DMS 273 (cell line): ENCODE measurements around the gene STK39.

ENCODE experiments used
- DNase-seq: peaks from one replicate; lab custom pipeline; 2025; ENCODE audit not compliant: unreplicated experiment; lab: John Stamatoyannopoulos, UW

Gene STK39

DNA sequence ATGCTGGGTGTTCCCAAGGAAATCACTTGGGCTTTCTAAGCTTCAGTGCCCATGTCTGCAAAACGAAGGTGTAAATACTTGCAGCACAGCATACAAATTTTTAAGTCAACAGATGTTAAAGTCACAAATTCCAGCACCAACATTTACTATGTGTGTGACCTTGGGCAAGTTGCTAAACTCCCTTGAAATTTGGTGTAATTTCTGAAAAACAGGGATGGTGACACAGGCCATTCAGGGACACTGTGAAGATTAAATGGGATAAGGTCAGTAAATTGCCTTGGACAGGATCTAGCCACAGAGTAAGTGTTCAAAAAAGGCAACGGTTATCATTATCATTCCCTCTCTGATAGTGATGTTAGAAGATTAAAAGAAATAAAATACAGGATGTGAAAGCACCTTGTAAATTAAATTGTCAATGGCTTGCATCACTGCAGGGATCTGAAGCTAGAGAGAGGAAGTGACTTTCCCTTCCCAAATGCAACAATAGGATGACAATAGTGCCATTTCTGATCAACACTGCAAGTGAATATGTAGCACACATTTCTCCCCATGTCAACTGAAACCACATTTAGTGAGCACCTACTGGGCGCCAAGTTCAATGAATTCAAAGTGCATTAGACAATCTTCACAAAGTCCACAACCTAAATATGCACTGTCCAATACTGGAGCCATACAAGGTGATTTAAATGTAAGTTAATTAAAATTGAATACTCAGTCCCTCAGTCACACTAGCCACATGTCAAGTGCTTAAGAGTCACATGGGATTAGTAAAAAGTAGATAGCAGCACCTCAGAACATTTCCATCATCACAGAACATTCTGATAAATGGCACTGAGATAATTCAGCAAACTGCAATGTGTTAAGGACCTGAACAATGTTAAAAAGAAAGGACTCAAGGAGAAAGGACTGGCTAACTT is 81.2 kb downstream of the STK39 start:
- no peak for DNase-seq

DNA sequence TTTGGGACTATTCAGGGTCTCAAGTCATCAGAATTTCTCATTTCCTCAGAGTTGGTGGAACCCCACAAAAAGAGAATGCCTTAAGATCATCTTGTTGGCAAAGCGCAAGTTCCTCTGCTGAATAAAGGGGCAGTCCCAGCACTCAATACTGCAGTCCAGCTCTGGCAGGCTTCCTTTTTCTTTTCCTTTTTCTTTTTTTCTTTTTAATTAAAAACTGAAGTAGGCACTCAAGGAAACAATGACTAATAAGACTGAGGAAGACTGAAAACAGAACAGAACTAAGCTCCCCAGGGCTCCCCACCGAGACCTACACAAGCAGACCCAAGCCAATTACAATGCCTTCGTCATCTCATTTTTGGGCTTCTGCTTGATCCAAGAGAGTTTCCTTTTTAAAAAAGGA is 82.0 kb downstream of the STK39 start:
- DNase-seq: no peak

DNA sequence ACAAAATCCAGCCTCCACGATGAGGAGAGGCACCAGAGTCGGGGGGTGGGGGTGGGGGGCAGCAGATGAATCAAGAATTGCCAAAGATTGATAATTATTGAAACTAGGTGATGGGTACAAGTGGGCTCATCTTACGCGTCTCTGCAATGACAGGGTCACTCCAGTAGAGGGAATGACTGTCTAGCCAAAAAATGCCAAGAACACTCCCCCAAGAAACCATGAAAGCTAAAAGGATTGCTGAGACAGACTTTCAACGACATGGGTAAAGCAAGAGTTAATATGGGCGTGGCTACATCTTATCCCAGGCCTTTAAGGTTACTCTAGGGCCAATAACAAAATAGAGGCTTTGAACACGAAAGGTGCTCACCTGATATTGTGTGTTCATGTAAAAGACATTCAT is 86.5 kb downstream of the STK39 start:
- peak; percentile 50 for DNase-seq

DNA sequence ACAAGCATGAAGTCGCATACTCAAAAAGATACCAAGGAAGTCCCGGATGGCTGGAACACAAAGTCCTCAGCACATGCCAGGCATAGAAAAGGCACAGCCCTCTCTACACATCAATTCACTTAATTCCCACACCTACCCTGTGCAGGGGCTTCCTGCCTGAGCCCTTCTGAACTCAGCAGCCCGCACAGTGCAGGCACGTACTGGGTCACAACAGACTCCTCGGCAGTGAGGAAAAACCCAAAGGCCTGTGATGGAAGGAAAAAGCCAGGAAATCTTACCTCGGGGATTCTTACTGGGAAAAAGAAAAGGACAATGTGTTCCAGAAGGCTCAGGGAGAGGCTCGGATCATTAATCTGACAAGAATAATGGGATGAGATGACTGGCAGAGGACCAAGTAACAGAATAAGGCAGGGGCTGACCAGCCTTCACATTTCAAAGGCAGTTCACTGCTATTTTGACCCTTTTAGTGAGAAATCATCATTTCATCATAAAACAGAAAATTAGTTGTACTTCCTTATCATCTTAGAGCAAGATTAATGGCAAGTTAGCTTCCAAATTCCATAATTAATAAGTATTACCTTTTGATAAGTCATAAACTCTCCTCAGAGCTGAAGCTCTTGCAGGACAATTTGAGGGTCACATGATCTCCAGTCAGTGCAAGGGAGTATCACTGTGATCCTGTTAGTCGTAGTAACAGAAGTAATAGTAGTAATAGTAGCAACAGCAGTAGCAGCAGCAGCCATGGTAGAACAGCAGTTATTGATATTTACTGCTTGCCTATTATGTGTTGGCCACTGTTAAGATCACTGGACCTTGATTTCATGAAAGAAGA is 87.4 kb downstream of the STK39 start:
- DNase-seq: no peak

DNA sequence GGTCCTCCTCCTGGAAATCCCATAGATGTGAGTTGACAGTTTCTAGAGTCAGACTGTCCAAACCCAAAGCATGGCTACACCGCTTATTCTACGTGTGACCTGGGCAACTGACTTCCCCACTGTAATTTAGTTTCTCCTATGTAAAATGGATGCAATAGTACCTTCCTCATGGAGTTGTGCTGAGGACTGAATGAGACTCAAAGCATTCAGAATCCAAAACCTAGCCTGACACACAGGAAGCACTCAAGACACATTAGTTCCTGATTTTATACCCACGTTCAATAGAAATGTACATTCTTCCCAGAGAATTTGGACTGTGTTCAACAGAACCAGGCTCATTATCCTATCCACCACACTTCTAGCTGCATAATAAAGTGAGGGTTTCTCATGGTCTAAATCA is 88.8 kb downstream of the STK39 start:
- DNase-seq: no peak

DNA sequence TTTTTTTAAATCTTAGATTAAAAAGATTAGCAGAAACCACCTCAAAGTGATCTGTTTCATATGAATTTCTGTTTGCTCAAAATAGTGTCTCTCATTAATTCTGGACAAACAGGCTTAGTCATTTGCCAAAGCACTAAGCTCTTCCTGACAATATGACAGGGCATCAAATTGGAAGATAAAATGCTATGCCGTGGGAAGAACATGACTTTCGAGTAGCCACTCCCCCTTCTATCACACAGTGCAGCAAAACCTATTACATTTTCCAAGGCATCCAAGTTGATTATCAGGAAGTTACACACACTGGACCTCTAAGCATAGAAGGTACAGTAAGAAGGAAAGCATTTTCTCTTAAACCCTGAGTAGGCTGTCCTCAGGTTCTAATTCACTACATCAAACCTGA is 89.5 kb downstream of the STK39 start:
- no peak for DNase-seq

DNA sequence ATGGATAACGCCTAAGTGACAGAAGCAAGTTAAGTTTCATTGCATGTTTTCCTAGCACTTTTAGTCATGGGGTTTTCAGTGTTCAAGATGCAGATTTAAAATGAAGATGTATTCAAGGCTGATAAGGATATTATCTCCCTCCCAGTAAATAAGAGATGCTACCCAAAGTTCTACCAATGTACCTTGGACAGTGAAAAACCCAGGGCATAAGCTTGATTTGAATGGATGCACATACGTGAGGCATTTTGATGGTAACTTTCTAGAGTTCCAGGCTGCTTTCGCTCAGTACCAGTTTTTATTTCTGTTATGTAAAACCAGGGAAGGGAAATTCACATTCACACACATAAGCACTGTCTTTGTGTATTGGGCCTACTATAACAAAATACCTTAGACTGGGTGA is 90.3 kb downstream of the STK39 start:
- no peak for DNase-seq

DNA sequence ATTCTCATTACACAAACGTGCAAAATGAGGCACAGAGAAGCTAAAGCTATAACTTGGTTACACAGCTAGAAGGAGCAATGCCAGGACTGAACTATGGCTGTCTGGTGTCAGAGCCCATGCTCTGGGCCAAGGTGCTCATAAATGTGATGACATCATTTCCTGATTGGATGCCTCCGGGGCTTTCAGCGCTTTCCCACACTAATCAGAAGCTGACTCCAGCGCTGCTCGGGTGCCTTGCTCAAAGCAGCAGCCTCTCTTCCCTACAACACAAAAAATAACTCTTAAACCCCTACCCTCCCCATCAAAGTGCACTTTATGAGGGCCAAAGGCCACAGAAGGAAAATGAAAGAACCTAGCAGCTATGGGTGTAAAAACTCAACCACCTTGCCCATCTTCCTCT is 90.7 kb downstream of the STK39 start:
- no peak for DNase-seq

DNA sequence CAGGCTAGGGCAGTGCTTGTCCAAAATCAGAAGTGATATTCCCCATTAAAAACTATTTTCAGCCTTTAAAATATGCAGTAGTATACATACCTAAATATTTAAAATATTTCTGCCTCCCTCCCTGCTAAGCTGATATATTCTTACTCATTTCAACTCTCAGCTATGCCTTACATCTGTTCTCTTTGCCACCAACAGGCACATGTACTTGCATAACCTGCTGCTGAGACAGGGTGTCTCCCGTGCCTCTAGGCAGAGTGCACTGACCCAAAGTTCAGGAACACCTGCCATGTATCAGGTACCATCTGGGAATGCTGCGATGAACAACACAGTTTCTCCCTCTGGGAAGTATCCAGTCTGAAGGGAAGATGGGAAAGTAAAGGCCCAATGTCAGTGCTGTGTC is 91.7 kb downstream of the STK39 start:
- DNase-seq: peak; percentile 38

DNA sequence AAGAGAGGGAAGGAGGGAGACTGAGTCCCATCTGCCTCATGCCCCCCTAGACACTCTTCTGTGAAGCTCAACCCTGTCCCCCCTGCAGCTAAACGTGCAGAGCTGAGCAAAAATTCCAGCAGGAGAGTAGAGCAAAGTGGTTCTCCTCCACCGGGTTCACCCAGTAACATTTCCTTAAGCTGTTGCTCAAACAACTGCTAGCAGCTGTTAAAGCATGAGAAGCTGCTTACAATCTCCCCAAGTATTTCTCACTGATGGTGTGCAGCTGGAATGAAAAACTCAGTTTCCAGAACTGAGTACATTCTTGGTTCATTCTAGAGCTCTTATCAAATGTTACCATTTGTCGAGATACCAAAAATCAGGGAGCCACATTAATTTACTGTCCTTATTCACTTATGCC is 92.3 kb downstream of the STK39 start:
- no peak for DNase-seq

DNA sequence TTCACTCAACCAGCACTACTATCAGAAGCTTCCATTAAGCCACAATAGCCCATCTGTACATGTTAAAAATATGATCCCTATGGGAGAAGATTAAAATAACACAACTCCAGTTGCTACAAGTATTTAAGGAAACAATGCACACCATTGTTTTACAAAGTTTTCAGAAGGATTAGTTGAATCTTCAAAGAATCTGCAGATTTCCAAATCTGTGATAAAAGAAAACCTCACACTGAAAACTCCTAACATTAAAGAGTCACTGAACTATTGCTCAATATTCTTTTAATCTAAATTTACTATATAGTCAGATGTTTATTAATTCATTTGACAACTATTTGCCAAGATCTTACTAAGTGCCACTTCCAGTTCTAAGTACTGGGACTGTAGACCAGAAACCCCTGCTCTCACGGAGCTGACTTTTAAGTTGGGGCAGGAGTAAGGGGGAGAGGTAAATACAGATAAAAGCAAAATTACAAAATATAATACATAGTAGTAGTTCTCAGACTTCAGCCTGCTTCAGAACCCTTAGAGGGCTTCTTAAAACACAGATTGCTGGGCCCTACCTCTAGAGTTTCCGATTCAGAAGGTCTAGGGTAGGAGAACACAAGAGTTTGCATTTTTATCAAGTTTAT is 94.4 kb downstream of the STK39 start:
- no peak for DNase-seq

DNA sequence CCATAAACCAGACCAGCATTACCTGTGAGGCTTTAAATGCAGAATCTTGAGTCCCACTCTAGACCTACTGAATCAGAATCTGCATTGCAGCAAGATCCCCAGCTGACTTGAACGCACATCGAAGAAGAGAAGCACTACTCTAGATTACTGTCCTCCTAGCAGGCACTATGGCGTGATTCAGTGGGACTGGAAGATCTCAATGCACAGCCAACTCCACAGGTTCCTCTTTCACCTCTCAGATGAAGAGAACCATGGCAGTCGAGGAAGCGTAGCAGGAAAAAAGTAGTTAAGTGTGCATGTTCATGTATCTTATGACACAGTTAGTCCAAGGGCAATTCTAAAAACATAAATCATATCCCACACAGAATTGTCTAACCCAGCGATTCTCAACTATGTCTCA is 97.4 kb downstream of the STK39 start:
- no peak for DNase-seq

DNA sequence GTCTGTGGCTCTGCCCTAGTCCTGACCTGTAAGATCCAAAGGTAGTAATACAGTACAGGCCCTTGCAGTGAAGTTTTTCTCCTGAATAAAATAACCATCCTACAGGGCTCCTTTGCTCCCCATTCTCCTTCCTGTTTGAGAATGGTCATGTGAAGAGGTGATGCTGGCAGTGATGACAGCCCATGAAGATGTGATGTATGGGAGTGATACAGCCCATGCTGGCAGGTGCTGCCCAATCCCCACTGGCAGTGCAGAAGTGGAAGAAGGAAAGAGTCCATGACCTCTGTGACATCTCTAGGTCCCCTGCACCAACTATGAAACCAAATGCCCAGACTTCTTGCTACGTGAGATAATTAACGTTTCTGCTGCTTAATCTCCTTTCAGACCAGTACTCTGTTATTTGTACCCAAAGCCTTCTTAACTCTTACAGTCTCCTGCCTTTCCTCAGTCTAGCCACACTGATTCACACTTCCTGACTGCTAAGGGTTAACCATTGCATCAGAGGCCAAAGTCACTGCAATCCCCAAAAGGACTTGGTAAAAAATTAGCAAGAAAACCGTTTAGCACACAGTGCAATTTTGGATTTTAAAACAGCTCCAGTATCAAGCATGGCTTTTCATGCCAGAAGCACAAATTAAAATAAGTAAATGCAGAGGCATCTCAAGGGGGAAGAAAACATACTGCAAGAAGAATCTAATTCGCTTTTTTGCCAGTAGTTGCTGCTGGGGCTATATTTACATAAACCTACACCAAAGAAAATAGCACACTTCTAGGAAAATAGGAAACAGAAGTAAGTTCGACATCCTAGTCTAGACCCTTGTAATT is 98.0 kb downstream of the STK39 start:
- no peak for DNase-seq

DNA sequence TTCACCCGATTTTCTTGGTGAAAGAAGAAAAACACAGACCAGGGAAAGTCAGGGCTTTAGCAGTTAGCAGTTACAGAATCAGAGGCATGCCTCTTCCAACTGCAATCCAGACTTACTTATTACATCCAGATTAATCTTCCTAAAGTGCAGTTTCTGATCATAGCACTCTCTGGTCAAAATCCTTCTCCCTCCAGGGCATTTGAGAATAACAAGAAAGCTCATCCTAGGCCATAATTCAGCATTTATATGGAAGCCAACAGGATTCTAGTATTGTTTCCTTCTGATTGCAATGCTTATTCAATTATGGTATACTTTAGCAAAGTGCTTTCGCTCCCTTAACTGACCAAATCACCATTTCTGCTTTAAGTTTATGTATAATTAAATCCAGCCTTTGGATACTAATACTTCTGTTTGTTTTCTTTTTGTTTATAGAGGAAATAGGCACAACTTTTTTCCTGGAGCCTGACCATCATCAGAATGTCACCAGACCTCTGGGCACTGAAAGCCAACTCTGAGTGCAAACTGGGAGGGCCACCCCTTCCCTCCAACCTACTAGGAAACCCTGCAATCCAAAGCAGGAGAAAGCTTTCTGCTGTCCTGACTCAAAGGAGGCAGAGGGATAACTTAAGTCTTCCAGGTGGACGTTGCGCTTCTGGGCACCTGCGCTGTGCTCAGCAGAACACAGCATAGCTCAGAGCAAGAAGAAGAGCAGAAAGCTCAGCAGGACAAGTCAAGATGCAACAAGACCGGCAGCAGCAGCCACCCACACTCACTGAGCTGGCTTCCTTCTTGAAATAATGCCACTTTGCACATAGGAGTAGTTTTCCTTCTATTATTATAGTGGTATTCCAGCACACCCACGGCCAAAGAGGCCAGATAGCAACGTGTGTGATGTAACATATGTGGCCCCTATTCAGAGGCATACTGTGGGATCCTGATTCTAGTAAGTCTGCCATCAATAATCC is 99.3 kb downstream of the STK39 start:
- DNase-seq: no peak

DNA sequence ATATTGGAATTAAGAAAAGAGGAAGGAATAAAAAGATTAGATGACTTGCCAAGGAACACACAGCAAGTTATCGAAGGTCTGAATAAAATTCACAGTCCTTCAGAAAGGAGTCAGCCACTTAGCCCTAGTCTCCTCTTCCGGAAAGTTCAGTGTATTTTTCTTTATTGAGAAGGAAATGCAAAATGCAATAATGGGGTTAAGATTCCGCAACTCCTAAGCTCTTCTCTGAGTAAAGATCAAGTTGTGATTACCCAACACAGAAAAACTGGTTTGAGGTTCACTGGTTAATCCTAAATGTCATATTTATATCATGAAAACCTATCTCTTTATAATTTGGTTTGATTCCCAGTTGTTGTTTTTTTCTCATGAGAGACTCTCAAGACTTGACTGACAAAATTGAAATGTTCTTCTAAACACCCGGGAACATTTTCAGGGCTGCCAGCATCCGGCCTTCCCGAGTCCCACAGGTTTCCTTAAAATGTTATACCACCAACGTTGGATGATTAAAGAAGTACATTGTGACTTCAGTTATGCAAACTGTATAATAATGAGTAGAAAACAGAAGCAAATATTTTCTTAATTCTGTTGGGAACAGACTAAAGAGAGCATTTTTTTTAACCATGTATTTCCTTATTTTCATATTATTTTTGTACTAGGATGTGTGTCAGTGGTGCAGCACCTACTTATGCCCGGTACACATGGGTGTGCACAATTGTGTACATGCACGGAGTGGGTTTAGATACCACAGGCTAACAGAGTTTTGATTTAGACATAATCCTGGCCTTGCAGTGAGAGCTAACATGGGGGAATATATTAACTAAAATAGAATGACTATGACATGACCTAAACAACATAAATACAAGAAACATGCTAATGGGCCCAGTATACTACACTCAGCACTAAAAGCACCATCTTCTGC is 100.2 kb downstream of the STK39 start:
- DNase-seq: no peak

DNA sequence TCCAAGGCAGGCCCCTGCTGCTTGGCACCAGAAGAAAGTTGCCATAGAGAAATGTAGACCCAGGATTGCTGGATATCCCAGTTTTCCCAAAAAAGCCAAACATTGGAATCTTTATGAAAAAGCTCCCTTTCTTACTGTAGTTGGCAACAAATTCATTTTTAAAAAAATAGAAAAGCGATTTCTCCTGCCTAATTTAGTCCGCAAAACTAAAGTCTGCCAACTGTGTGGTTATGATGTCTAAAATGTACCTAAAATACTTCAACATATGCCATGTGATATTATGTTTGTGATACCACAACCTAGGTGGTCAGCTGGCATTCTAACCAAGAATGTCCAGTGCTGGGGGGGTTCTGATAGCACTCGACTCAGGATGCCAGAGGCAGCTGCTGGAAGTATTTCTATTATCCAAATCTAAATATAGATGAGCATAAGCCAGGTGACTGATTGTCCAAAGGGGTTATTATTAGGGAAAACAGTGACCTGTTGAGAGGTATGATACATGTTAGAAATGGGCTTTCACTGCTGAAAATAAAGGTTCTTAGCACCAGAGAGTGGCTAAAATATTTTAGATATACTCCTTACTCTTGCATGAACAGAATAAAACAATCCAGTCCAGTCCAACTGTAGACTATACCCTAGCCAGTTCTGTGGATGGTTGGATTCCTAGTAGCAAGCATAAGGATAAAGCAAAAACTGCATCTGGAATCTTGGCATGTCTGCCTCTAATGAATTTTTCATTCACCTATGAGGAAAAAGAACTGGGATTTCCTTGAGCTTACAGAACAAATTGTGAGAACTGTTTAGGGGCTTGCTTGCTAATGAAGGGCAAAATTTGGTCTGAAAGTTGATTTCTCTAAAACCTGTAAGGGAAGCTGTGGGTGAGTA is 101.7 kb downstream of the STK39 start:
- no peak for DNase-seq

DNA sequence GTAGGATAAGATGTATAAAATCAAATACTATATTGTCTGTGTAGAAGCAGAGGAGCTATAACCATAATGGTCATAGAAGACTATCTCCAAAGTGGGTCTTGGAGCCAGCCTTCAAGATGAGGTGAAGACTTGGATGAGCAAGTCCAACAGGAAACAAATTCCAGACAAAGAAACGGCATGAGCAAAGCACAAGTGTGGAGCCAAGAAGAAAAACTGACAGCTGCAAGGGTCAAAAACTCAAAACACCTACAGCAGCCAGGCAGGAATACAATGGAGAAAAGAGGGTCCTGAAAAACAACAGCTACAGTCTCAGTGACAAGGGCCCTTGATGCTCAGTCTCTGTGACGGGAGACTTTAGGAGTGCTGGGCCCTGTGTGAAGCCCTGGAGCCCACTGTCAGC is 102.4 kb downstream of the STK39 start:
- DNase-seq: no peak

DNA sequence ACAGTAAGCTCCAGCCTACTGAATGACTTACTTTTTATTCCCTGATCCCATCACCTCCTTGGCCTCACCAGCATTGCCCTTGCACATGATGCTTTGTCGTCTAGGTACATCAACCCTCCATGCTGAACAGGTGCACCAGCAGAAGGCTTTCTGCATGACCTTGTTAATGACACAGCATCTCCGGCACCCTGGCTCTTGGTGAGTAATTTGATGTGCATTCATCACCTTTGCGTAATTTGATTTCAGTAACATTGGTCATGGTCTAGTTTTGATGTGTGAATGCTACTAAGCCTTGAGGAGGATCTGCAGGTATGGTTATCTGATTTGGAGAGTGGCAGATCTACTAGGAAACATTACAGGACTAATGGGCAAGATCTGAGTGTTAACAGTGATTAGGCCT is 103.6 kb downstream of the STK39 start:
- DNase-seq: no peak
